ENCODE data around the gene HTT-AS. TPM values are rescaled to one million over a fixed set of nuclear protein-coding genes. Genes with fewer than 3 reads are reported as not detected.

HTT-AS gene
- total and polyA plus RNA-seq, 2 of the 8 experiments (the other 6 are each of a cell fraction or from before 2014, with no cell fraction given) = not detected

GRCh38 chr4:3021627-3022026 lies 52.7 kb downstream of the HTT-AS start:
- H2BK20ac ChIP-seq (ENCODE audit: low read length) = no peak overlapping the region
- H3K27ac ChIP-seq (ENCODE audit: low read depth, low read length) = no peak overlapping the region
- H3K56ac ChIP-seq (replicated peaks; ENCODE audit: insufficient read length, low read depth, low read length) = no peak overlapping the region
- no peak overlapping the region for H2BK12ac ChIP-seq (ENCODE audit: low read depth, low read length)
- H3K4me1 ChIP-seq (replicated peaks in 1 of 4; ENCODE audit: control insufficient read depth in 3 of 4, insufficient read depth in 4 of 4, low read length in 3 of 4) = peaks cover 0 to 7% (median 1%) of the 10 kb centered on the region in 4 experiments; a peak in 4 of 7 replicates
- FAIRE-seq = no peak
- H2AFZ ChIP-seq (ENCODE audit: low read length) = no peak overlapping the region
- H3K79me1 ChIP-seq (ENCODE audit: low read depth, low read length) = no peaks in the 10 kb centered on the region
- no peak overlapping the region for H3K4me2 ChIP-seq (ENCODE audit: insufficient read depth in 1 of 2, low read depth in 2 of 2, low read length in 2 of 2)
- ChIA-PET CTCF (ENCODE audit: partially characterized antibody) (interaction anchor here (1.0 to 1.3 kb wide), 3 partner anchors 10 to 167 kb away, joined by 3 to 5 read pairs (median 4); no protein-coding TSS in a partner anchor), POLR2A (ENCODE audit: partially characterized antibody) (no interaction called here)
- H3K4ac ChIP-seq (replicated peaks; ENCODE audit: insufficient read length, low read depth, low read length) = no peak overlapping the region
- TF ChIP-seq TAF1 (IDR thresholded peaks at IDR 0.05; ENCODE audit: low read depth, low read length) (no peak), POU5F1 (IDR thresholded peaks at IDR 0.05; ENCODE audit: low read depth, low read length) (no peak), NANOG (IDR thresholded peaks at IDR 0.05; ENCODE audit: insufficient read depth, low read depth, low read length, poor library complexity, severe bottlenecking) (no peak), TBP (IDR thresholded peaks at IDR 0.05; ENCODE audit: low read depth, low read length) (no peak), RBBP5 (IDR thresholded peaks at IDR 0.05; ENCODE audit: borderline replicate concordance, low read depth, low read length) (no peak), SIX5 (IDR thresholded peaks at IDR 0.05; ENCODE audit: low read depth, low read length) (no peak), POLR2A (IDR thresholded peaks at IDR 0.05; ENCODE audit: control extremely low read depth in 1 of 2, low read depth in 2 of 2, low read length in 2 of 2) (no peak), YY1 (IDR thresholded peaks at IDR 0.05; ENCODE audit: low read depth, low read length) (no peak)
- no peaks in the 10 kb centered on the region for H4K20me1 ChIP-seq (replicated peaks in 1 of 2; ENCODE audit: control insufficient read depth in 1 of 2, insufficient read depth in 2 of 2, low read length in 2 of 2)
- H4K8ac ChIP-seq (ENCODE audit: extremely low read depth, insufficient read depth, low read length) = no peak overlapping the region
- no peaks in the 10 kb centered on the region for H3K9me3 ChIP-seq (ENCODE audit: insufficient read depth in 2 of 2, low read depth in 1 of 2, low read length in 1 of 2)
- no peak overlapping the region for H3K18ac ChIP-seq (ENCODE audit: extremely low read depth, low read length)
- DNase-seq (ENCODE audit: low read depth in 1 of 2, low spot score in 2 of 2) = no peak
- no peaks in the 10 kb centered on the region for H3K36me3 ChIP-seq (ENCODE audit: control insufficient read depth in 2 of 4, insufficient read depth in 4 of 4, low read length in 3 of 4)
- H2BK120ac ChIP-seq (replicated peaks; ENCODE audit: low read depth, low read length) = no peak overlapping the region
- no peak overlapping the region for H2AK5ac ChIP-seq (ENCODE audit: low read depth, low read length)
- no peaks in the 10 kb centered on the region for H3K23me2 ChIP-seq (ENCODE audit: low read depth, low read length)
- no peaks in the 10 kb centered on the region for H3K79me2 ChIP-seq (ENCODE audit: control insufficient read depth in 1 of 2, insufficient read depth in 2 of 2, low read length in 2 of 2)
- no peaks in the 10 kb centered on the region; a peak in 1 of 7 replicates for H3K27me3 ChIP-seq (replicated peaks in 1 of 4; ENCODE audit: control insufficient read depth in 3 of 4, extremely low read depth in 1 of 4, insufficient read depth in 3 of 4, low read length in 3 of 4)
- no peak overlapping the region for H3K9ac ChIP-seq (replicated peaks in 1 of 4; ENCODE audit: extremely low read depth in 1 of 4, low read depth in 3 of 4, low read length in 3 of 4)
- no peak overlapping the region for H4K91ac ChIP-seq (replicated peaks; ENCODE audit: insufficient read length, low read length)
- H4K5ac ChIP-seq (ENCODE audit: insufficient read length, low read depth, low read length) = no peak overlapping the region
- 90% methylated on average over 8 of the region's 8 CpGs; no CpG with 5 or more reads in 1 of the 2 experiments for WGBS, 2 experiments (ENCODE audit: extremely low coverage in 1 of 2, insufficient coverage in 1 of 2, insufficient read length in 1 of 2, insufficient replicate concordance in 2 of 2, low coverage in 1 of 2, low lambda C conversion rate in 2 of 2, missing lambda C conversion rate in 1 of 2)
- no peak overlapping the region for H3K4me3 ChIP-seq (ENCODE audit: extremely low read depth in 1 of 4, insufficient read depth in 2 of 4, low read depth in 3 of 4, low read length in 4 of 4)
- no peak overlapping the region for H2BK15ac ChIP-seq (ENCODE audit: low read length)
- no peak overlapping the region for H2BK5ac ChIP-seq (ENCODE audit: low read depth, low read length)
- H3K14ac ChIP-seq (ENCODE audit: insufficient read length) = no peak overlapping the region
- no peak overlapping the region for H3K23ac ChIP-seq (ENCODE audit: insufficient read length)
